Nephron progenitor cell (in vitro differentiated cells): ENCODE data around the gene SLC4A8.

Experiments used
- DNase-seq: peaks from one replicate; pipeline ENCODE4 v3.0.0; 2021
- H3K27ac Mint-ChIP-seq: 2 replicates; pipeline ENCODE4 v1.8.0; 2021; ENCODE audit warnings: mild to moderate bottlenecking, moderate library complexity, mixed read lengths
- H3K27me3 Mint-ChIP-seq: 2 replicates; pipeline ENCODE4 v1.8.0; 2021; ENCODE audit warnings: mild to moderate bottlenecking, low read depth, mixed read lengths; ENCODE audit not compliant: poor library complexity
- H3K36me3 Mint-ChIP-seq: 2 replicates; pipeline ENCODE4 v1.8.0; 2021; ENCODE audit warnings: low read depth, mixed read lengths
- H3K4me1 Mint-ChIP-seq: 2 replicates; pipeline ENCODE4 v1.8.0; 2021; ENCODE audit warnings: mixed read lengths
- H3K4me3 Mint-ChIP-seq: 2 replicates; pipeline ENCODE4 v1.8.0; 2021; ENCODE audit warnings: mild to moderate bottlenecking, moderate library complexity, mixed read lengths
- H3K9me3 Mint-ChIP-seq: 2 replicates; pipeline ENCODE4 v1.8.0; 2021; ENCODE audit warnings: mild to moderate bottlenecking, moderate library complexity, mixed read lengths
- CTCF ChIP-seq: fragments of 200-600 bp; sonication (generic); IDR thresholded peaks from 2 replicates; pipeline ENCODE4 v1.5.0; 2021; ENCODE audit warnings: antibody characterized with exemption

Gene SLC4A8

GRCh38 chr12:51413791-51414190 lies 10.8 kb upstream of the SLC4A8 start:
- H3K36me3 Mint-ChIP-seq: no peaks in the 10 kb centered on the region
- no peak overlapping the region for H3K4me3 Mint-ChIP-seq
- no peak overlapping the region for H3K27ac Mint-ChIP-seq
- H3K9me3 Mint-ChIP-seq: no peaks in the 10 kb centered on the region
- DNase-seq: no peak
- H3K4me1 Mint-ChIP-seq: no peaks in the 10 kb centered on the region
- TF ChIP-seq CTCF: no peak
- H3K27me3 Mint-ChIP-seq: peaks cover 6% of the 10 kb centered on the region

GRCh38 chr12:51415931-51416330 lies 8.7 kb upstream of the SLC4A8 start:
- Mint-ChIP-seq H3K9me3 (no peaks in the 10 kb centered on the region), H3K4me3 (no peak overlapping the region), H3K4me1 (peaks cover 8% of the 10 kb centered on the region), H3K36me3 (no peaks in the 10 kb centered on the region), H3K27me3 (peaks cover 12% of the 10 kb centered on the region), H3K27ac (no peak overlapping the region)
- TF ChIP-seq CTCF: no peak
- DNase-seq: no peak

GRCh38 chr12:51417826-51418225 lies 6.8 kb upstream of the SLC4A8 start:
- no peak for DNase-seq
- Mint-ChIP-seq H3K36me3 (no peaks in the 10 kb centered on the region), H3K27ac (no peak overlapping the region), H3K4me3 (no peak overlapping the region), H3K4me1 (peaks cover 8% of the 10 kb centered on the region), H3K9me3 (no peaks in the 10 kb centered on the region), H3K27me3 (peaks cover 10% of the 10 kb centered on the region)
- TF ChIP-seq CTCF: no peak

GRCh38 chr12:51419425-51420193 lies 5.0 kb upstream of the SLC4A8 start:
- Mint-ChIP-seq H3K9me3 (no peaks in the 10 kb centered on the region), H3K27ac (no peak overlapping the region), H3K27me3 (peaks cover 6% of the 10 kb centered on the region), H3K36me3 (no peaks in the 10 kb centered on the region), H3K4me1 (peaks cover 19% of the 10 kb centered on the region), H3K4me3 (no peak overlapping the region)
- TF ChIP-seq CTCF: no peak
- DNase-seq: no peak

GRCh38 chr12:51421266-51421884 lies 3.3 kb upstream of the SLC4A8 start:
- H3K9me3 Mint-ChIP-seq: no peaks in the 10 kb centered on the region
- H3K27ac Mint-ChIP-seq: no peak overlapping the region
- no peak overlapping the region for H3K4me3 Mint-ChIP-seq
- peak; percentile 72 for TF ChIP-seq CTCF
- peak; percentile 61 for DNase-seq
- no peaks in the 10 kb centered on the region for H3K36me3 Mint-ChIP-seq
- peaks cover 20% of the 10 kb centered on the region for H3K4me1 Mint-ChIP-seq
- peaks cover 15% of the 10 kb centered on the region for H3K27me3 Mint-ChIP-seq
